T-cell (primary cell): ENCODE measurements around the gene JMJD1C. TPM values are rescaled to one million over a fixed set of nuclear protein-coding genes. Genes with fewer than 3 reads are reported as not detected.

Experiments used
- ATAC-seq, 4 experiments: fragments of 200-7000 bp in 3 of 4; fragments of 150-1000 bp in 1 of 4; cut with Tn5 transposase; replicated peaks in 1 of 4; 1 replicate in 3 of 4; 2 replicates in 1 of 4; pipeline ENCODE4 v1.10.0; 2021; ENCODE audit warnings: moderate library complexity in 3 of 4, mild to moderate bottlenecking in 2 of 4, moderate number of reproducible peaks in 1 of 4
- CTCF ChIA-PET, 2 donors: fragments of 300-600 bp; sonication (Branson Sonifier 250); formaldehyde crosslinking; loops; one replicate each; lab custom pipeline; 2022; ENCODE audit warnings: antibody characterized with exemption in 2 of 2; lab: Charles Lee
- POLR2A ChIA-PET, 2 donors: fragments of 300-600 bp; sonication (Branson Sonifier 250); formaldehyde crosslinking; loops; one replicate each; lab custom pipeline; 2022; ENCODE audit warnings: antibody characterized with exemption in 2 of 2; lab: Charles Lee
- DNase-seq, 35 experiments: peaks; one replicate each; pipeline versions ENCODE4 v3.0.0 to v3.0.0-alpha.2; 2013 to 2023
- H3K27ac ChIP-seq: one replicate; pipeline ENCODE4 v1.5.1; 2013; ENCODE audit warnings: low read length
- H3K27me3 ChIP-seq, 2 experiments: replicated peaks in 1 of 2; 1 replicate in 1 of 2; 2 replicates in 1 of 2; pipeline versions ENCODE4 v1.6.1 to v1.7.0; 2013; ENCODE audit warnings: low read length in 1 of 2, mixed read lengths in 1 of 2; ENCODE audit not compliant: control insufficient read depth in 2 of 2, insufficient read depth in 2 of 2; ENCODE audit errors: extremely low read depth in 1 of 2
- H3K36me3 ChIP-seq, 2 donors: 1 replicate in 1 of 2; 2 replicates in 1 of 2; pipeline versions ENCODE4 v1.6.1 to v1.7.0; 2013; ENCODE audit warnings: low read length in 1 of 2; ENCODE audit not compliant: control insufficient read depth in 2 of 2, insufficient read depth in 1 of 2; ENCODE audit errors: extremely low read depth in 1 of 2
- H3K4me1 ChIP-seq, 2 experiments: 1 replicate in 1 of 2; 2 replicates in 1 of 2; pipeline versions ENCODE4 v1.6.1 to v1.7.0; 2013; ENCODE audit warnings: low read length in 2 of 2, mixed read lengths in 1 of 2; ENCODE audit not compliant: insufficient read depth in 2 of 2, control insufficient read depth in 1 of 2; ENCODE audit errors: extremely low read depth in 1 of 2
- H3K4me3 ChIP-seq, 2 donors: 1 replicate in 1 of 2; 2 replicates in 1 of 2; pipeline versions ENCODE4 v1.5.1 to v1.7.0; 2013; ENCODE audit warnings: mild to moderate bottlenecking in 2 of 2, low read length in 1 of 2, moderate library complexity in 1 of 2; ENCODE audit not compliant: control insufficient read depth in 1 of 2; ENCODE audit errors: extremely low read depth in 1 of 2
- H3K9me3 ChIP-seq: 2 replicates; pipeline ENCODE4 v1.7.0; 2013
- H3K27ac Mint-ChIP-seq, 2 donors: one replicate each; pipeline ENCODE4 v1.8.0; 2020 to 2021; ENCODE audit warnings: mild to moderate bottlenecking in 2 of 2, mixed read lengths in 2 of 2
- H3K27me3 Mint-ChIP-seq, 2 donors: one replicate each; pipeline ENCODE4 v1.8.0; 2021 to 2022; ENCODE audit warnings: mixed read lengths in 2 of 2
- H3K36me3 Mint-ChIP-seq: one replicate; pipeline ENCODE4 v1.8.0; 2021; ENCODE audit warnings: mixed read lengths
- H3K4me1 Mint-ChIP-seq, 3 donors: one replicate each; pipeline ENCODE4 v1.8.0; 2020 to 2022; ENCODE audit warnings: mixed read lengths in 3 of 3, mild to moderate bottlenecking in 1 of 3
- H3K4me3 Mint-ChIP-seq, 3 donors: one replicate each; pipeline ENCODE4 v1.8.0; 2020 to 2022; ENCODE audit warnings: mild to moderate bottlenecking in 3 of 3, mixed read lengths in 3 of 3, moderate library complexity in 3 of 3
- H3K9me3 Mint-ChIP-seq, 3 donors: one replicate each; pipeline ENCODE4 v1.8.0; 2020 to 2022; ENCODE audit warnings: mixed read lengths in 3 of 3
- WGBS: methylation state at CpG from one replicate; pipeline ENCODE4 v1.1.5; 2013; ENCODE audit warnings: missing lambda C conversion rate; ENCODE audit not compliant: insufficient coverage; 5-methylcytosine and 5-hydroxymethylcytosine counted together
- total RNA-seq, 35 experiments: library from RNA in 6 of 35; stranded (reverse) in 6 of 35; fragments of 120-200 nt in 1 of 35; gene quantifications; one replicate each; pipeline versions ENCODE4 v1.2.1 to v1.2.4 and lab custom pipeline; 2013 to 2026

JMJD1C gene
- total RNA-seq, 5 donors from 2014 or later (not counting 1 experiment from before 2014, with no cell fraction given), result 84.1 to 193 (median 92.6) TPM

DNA sequence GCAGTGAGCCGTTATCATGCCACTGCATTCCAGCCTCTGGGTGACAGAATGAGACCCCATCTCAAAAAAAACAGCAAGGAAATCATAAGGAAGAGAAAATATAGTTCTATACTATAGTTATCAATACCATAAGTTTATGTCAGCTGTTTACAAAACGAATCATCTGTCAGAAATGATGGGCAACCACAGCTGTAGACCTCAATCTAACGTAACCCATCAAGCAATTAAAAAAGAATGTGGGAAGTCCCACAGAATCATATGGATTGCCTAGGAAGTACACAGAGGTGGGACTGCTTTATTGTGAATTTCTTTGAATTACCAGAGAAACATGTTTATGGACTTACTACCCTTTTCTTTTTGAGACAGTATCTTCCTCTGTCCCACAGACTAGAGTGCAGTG lies 325.7 kb downstream of the JMJD1C start:
- Mint-ChIP-seq H3K36me3 (peaks cover 19% of the 10 kb centered on the region), H3K27me3 (no peaks in the 10 kb centered on the region), H3K27ac (no peak overlapping the region), H3K4me3 (no peak overlapping the region), H3K4me1 (peaks cover 74 to 80% (median 77%) of the 10 kb centered on the region in 3 donors), H3K9me3 (no peaks in the 10 kb centered on the region)
- Histone ChIP-seq H3K36me3 (peaks cover 2 to 12% of the 10 kb centered on the region in 2 donors), H3K4me3 (no peak overlapping the region), H3K27ac (no peak overlapping the region), H3K27me3 (no peaks in the 10 kb centered on the region), H3K4me1 (peaks cover 3 to 33% of the 10 kb centered on the region in 2 experiments), H3K9me3 (no peaks in the 10 kb centered on the region)
- ChIA-PET POLR2A (interaction anchor here (0.6 to 0.7 kb wide), 3 partner anchors 360 to 606 kb away, joined by 3 to 5 read pairs (median 3); no protein-coding TSS in a partner anchor), CTCF (interaction anchor here (0.6 to 1.2 kb wide), 4 partner anchors 19 to 605 kb away, joined by 3 to 4 read pairs (median 3); no protein-coding TSS in a partner anchor)
- DNase-seq, result no peak
- no peak for ATAC-seq
- whole genome bisulfite sequencing, result no CpG with 5 or more reads among the region's 3 CpGs

DNA sequence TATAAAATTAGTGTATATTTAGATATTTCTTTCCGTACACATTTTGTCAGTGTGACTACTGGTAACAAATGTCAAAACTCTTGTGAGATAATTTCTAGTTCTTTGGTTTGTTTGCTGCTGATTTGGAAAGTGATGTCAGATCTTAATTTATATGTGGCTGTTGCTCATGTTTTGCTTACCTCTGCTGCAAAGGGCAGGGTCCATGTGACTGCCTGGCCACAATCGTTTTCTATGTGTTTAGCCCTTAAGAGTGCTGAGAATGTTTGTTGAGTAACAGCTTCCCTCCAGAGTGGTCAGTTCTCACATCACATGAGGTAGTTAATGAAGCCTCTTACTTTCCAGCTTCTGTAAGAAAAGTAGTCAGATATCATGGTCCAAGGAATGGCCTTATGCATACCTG lies 328.5 kb downstream of the JMJD1C start:
- H3K4me1 Mint-ChIP-seq, result peaks cover 68 to 80% (median 72%) of the 10 kb centered on the region in 3 donors
- Histone ChIP-seq H3K27ac (no peak overlapping the region), H3K4me3 (no peak overlapping the region), H3K27me3 (peaks cover 0 to 2% of the 10 kb centered on the region in 2 experiments), H3K4me1 (peaks cover 9 to 40% of the 10 kb centered on the region in 2 experiments), H3K36me3 (peaks cover 2 to 12% of the 10 kb centered on the region in 2 donors), H3K9me3 (no peaks in the 10 kb centered on the region)
- peak overlapping the region in 1 of 3 donors; percentile 41 for H3K4me3 Mint-ChIP-seq
- CTCF ChIA-PET, result interaction anchor here in 1 of 2 donors (1.6 kb wide), 1 partner anchor 21 kb away, joined by 6 read pairs; no protein-coding TSS in a partner anchor
- WGBS, result no CpG with 5 or more reads among the region's 2 CpGs
- POLR2A ChIA-PET, result no interaction called here
- H3K9me3 Mint-ChIP-seq, result no peaks in the 10 kb centered on the region
- no peaks in the 10 kb centered on the region for H3K27me3 Mint-ChIP-seq
- DNase-seq, result no peak
- H3K27ac Mint-ChIP-seq, result no peak overlapping the region
- peaks cover 12% of the 10 kb centered on the region for H3K36me3 Mint-ChIP-seq
- ATAC-seq, result no peak

DNA sequence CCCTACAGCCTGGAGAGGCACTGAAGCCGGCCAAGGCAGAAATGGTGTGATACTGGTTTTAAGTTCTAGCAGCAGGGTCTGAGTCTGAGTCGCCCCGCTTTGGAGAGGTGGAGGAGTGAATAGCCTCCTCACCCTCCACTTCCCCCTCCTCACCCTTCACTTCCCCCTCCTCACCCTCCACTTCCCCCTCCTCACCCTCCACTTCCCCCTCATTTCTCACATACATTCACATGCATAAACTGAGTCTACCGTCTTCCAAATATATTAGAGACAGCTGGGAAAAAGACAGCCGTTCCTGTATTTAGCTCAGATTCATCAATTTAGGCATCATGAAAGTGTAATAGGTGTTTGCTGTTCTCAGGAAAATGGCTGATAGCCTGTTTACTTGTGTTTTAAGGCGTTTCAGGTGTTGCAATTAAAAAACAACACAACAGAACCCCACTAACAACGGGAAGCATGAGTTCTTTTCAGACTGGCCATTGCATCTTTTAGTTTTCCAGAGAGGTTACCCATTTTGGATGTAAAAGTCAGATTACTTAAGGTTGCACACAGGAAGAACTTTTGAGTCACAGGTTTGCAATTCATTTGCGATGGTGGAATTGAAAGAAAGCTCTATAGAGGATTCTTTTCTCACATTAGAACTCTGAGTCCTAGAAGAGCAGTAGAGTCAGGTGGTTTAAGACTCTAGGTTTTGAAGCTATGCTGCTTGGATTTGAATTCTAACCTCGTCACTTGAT lies 331.8 kb downstream of the JMJD1C start:
- peak in 1 of 35 experiments; percentile 12 for DNase-seq
- H3K9me3 Mint-ChIP-seq, result peaks cover 0 to 4% (median 0%) of the 10 kb centered on the region in 3 donors
- Histone ChIP-seq H3K4me3 (peak overlapping the region; percentile 82 to 92), H3K4me1 (peaks cover 9 to 36% of the 10 kb centered on the region in 2 experiments), H3K36me3 (peaks cover 0 to 2% of the 10 kb centered on the region in 2 donors), H3K27ac (peak overlapping the region; percentile 96), H3K27me3 (peaks cover 0 to 6% of the 10 kb centered on the region in 2 experiments), H3K9me3 (no peaks in the 10 kb centered on the region)
- ChIA-PET CTCF (interaction anchor here (0.5 to 2.3 kb wide), 13 partner anchors 11 to 1315 kb away, joined by 3 to 11 read pairs (median 4); no protein-coding TSS in a partner anchor), POLR2A (interaction anchor here (0.5 to 1.3 kb wide), 4 partner anchors 129 to 765 kb away, joined by 3 to 6 read pairs (median 4); no protein-coding TSS in a partner anchor)
- WGBS, result 40% methylated on average over 1 of the region's 9 CpGs
- peaks cover 3% of the 10 kb centered on the region for H3K36me3 Mint-ChIP-seq
- no peak for ATAC-seq
- peaks cover 2 to 4% of the 10 kb centered on the region in 2 donors for H3K27me3 Mint-ChIP-seq
- H3K4me1 Mint-ChIP-seq, result peaks cover 45 to 51% (median 46%) of the 10 kb centered on the region in 3 donors
- H3K4me3 Mint-ChIP-seq, result peak overlapping the region; percentile 87 to 90 (median 90)
- peak overlapping the region; percentile 87 for H3K27ac Mint-ChIP-seq

DNA sequence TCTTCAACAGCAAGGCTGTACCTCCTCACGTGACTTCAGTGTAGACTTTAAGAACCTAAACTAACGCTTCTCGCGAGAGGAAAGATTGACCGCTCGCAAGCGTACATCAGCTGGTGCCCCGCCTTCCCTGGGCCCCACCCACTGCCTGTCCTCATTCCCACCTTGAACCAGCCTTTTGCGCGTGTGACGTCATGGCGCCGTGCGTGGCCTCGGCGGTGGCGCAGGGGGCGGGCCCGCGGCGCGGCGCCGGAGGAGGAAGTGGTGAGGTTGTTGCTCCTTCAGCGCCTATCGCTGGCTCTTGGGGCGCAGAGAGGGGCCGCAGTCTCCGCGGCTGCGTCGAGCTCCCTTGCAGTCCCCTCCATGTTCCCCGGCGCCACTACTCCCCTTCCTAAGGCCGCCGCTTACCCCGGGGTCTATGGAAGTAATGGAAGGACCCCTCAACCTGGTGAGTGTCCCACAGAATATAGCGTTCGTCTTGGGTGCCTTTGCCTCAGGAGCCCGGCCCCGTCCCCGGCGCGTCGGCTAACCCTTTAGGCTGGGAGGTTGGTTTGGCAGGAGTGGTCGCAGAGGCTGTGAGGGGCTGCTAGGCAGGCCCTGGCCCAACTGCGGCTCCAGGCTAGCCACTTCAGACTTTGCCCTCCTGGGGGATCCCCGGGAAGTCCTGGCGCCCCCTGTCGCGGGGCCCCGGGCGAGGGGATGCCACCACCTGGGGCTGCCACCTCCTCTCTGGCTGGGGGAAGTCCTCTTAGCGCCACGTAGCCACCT lies 332.5 kb downstream of the JMJD1C start, which contains the start of gene NRBF2:
Gene NRBF2 (plus strand): TSS at position 273 of the 765 bp plus-strand sequence. CDS start 143 bp downstream, at position 416.
- H3K4me1 ChIP-seq, result peaks cover 9 to 36% of the 10 kb centered on the region in 2 experiments
- Mint-ChIP-seq H3K4me3 (peak within 1 kb of the TSS; percentile 87 to 90 (median 90)), H3K9me3 (peaks cover 0 to 4% (median 0%) of the 10 kb centered on the region in 3 donors), H3K27ac (peak within 1 kb of the TSS; percentile 91 to 94), H3K4me1 (peaks cover 41 to 45% (median 41%) of the 10 kb centered on the region in 3 donors), H3K36me3 (peaks cover 3% of the 10 kb centered on the region), H3K27me3 (peaks cover 4 to 6% of the 10 kb centered on the region in 2 donors)
- H3K4me3 ChIP-seq, result peak within 1 kb of the TSS; percentile 82 to 92
- H3K27ac ChIP-seq, result peak within 1 kb of the TSS; percentile 96
- ChIA-PET CTCF (interaction anchor here (0.5 to 2.3 kb wide), 14 partner anchors 11 to 696 kb away, joined by 3 to 11 read pairs (median 4); no protein-coding TSS in a partner anchor), POLR2A (interaction anchor here (0.6 to 1.3 kb wide), 5 partner anchors 57 to 1079 kb away, joined by 3 to 5 read pairs (median 4); no protein-coding TSS in a partner anchor)
- peaks cover 0 to 6% of the 10 kb centered on the region in 2 experiments for H3K27me3 ChIP-seq
- no peaks in the 10 kb centered on the region for H3K36me3 ChIP-seq
- peak; percentile 93 to 99 (median 96) for DNase-seq
- H3K9me3 ChIP-seq, result no peaks in the 10 kb centered on the region
- under 1% methylated on average over 24 of the region's 55 CpGs for WGBS
- ATAC-seq, result peak; percentile 91 to 96 (median 94)

DNA sequence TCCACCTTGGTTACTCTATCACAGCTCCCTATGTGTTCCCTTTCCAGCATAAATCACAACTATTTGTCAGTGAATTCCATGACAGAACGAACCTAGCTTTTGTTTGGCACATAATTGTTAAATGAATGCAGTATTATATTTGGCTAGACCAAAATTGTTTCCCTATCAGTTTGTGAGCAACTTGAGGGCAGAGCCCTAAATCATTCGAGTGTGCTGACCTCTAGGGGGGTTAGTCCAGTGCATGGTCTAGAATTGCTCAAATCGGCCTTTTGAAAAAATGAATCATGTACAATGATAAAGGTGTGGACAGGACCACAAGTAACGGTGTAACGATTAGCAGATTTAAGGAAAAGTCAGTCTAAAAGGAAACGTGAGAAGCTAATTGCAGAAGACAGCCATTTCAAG lies 333.1 kb downstream of the JMJD1C start:
- H3K36me3 Mint-ChIP-seq, result peaks cover 3% of the 10 kb centered on the region
- peaks cover 9 to 34% of the 10 kb centered on the region in 2 experiments for H3K4me1 ChIP-seq
- H3K27ac ChIP-seq, result peak overlapping the region; percentile 96
- 82% methylated on average over 5 of the region's 6 CpGs for WGBS
- H3K27ac Mint-ChIP-seq, result peak overlapping the region; percentile 91 to 94
- no peak for ATAC-seq
- H3K4me1 Mint-ChIP-seq, result peaks cover 35 to 41% (median 38%) of the 10 kb centered on the region in 3 donors
- H3K36me3 ChIP-seq, result no peaks in the 10 kb centered on the region
- H3K27me3 Mint-ChIP-seq, result peaks cover 4 to 6% of the 10 kb centered on the region in 2 donors
- H3K27me3 ChIP-seq, result peaks cover 0 to 12% of the 10 kb centered on the region in 2 experiments
- DNase-seq, result no peak
- peak overlapping the region in 1 of 2 donors; percentile 82 for H3K4me3 ChIP-seq
- ChIA-PET POLR2A (interaction anchor here (0.6 to 1.3 kb wide), 8 partner anchors 58 to 1230 kb away, joined by 3 to 5 read pairs (median 4); no protein-coding TSS in a partner anchor), CTCF (interaction anchor here (0.5 to 2.3 kb wide), 12 partner anchors 11 to 695 kb away, joined by 3 to 11 read pairs (median 4); no protein-coding TSS in a partner anchor)
- H3K9me3 Mint-ChIP-seq, result peaks cover 0 to 4% (median 0%) of the 10 kb centered on the region in 3 donors
- no peaks in the 10 kb centered on the region for H3K9me3 ChIP-seq
- H3K4me3 Mint-ChIP-seq, result peak overlapping the region; percentile 87 to 90 (median 90)
